ENCODE measurements around the gene THBS4. TPM values are rescaled to one million over a fixed set of nuclear protein-coding genes. Genes with fewer than 3 reads are reported as not detected.

Gene THBS4
- total and polyA plus RNA-seq, 10 of the 15 experiments (the other 5 are each of a cell fraction or from before 2014, with no cell fraction given): 0.31 to 1.7 (median 0.75) TPM

DNA sequence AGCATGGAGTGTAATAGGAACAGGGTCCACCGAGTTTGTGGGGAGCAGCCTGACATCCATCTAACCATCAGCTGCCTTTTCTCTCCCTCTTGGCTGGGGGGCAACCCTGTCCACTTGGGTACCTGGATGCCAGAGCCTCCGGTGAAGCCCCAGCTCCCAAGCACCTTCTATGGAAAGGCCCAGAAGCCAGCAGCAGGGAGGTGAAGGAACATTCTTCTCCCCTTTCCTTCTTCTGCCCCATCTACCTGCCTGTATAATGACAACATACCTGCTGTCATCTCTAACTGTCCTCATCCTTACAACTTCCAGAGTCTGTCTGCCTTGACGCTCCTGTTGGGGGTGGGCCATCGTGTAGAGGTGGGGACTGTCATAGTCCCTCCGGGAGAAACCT, 33.1 kb downstream of the THBS4 start:
- no peaks in the 10 kb centered on the region for H3K27me3 ChIP-seq (replicated peaks in 1 of 2; ENCODE audit: control insufficient read depth in 2 of 2, insufficient read depth in 2 of 2, low read length in 1 of 2)
- H3K36me3 ChIP-seq (ENCODE audit: control insufficient read depth in 2 of 2, insufficient read depth in 2 of 2, low read length in 1 of 2): no peaks in the 10 kb centered on the region
- no peaks in the 10 kb centered on the region for H4K20me1 ChIP-seq (ENCODE audit: control insufficient read depth, insufficient read depth)
- H3K27ac ChIP-seq (ENCODE audit: control insufficient read depth, insufficient read depth): no peak overlapping the region
- H3K9me3 ChIP-seq (replicated peaks; ENCODE audit: control insufficient read depth, insufficient read depth, low read length): no peaks in the 10 kb centered on the region
- no peak for ATAC-seq
- no peak overlapping the region for H3K4me3 ChIP-seq
- CTCF ChIA-PET: interaction anchor here (1.6 kb wide), 1 partner anchor 15 kb away, joined by 7 read pairs; no protein-coding TSS in a partner anchor
- TF ChIP-seq ETV6 (conservative IDR thresholded peaks at IDR 0.05 in 1 of 2, IDR thresholded peaks at IDR 0.05 in 1 of 2; ENCODE audit: borderline replicate concordance in 1 of 2, low read depth in 1 of 2) (no peak), MYC (IDR thresholded peaks at IDR 0.05; ENCODE audit: insufficient read depth, insufficient read length, insufficient replicate concordance, low read length, severe bottlenecking) (no peak), ZNF274 (IDR thresholded peaks at IDR 0.05; ENCODE audit: insufficient read depth, insufficient read length) (no peak), POU2F2 (IDR thresholded peaks at IDR 0.05; ENCODE audit: borderline replicate concordance, low read depth, low read length) (no peak), TBL1XR1 (IDR thresholded peaks at IDR 0.05; ENCODE audit: low read depth, low read length) (no peak), KDM1A (IDR thresholded peaks at IDR 0.05; ENCODE audit: borderline replicate concordance) (no peak), RAD51 (IDR thresholded peaks at IDR 0.05) (no peak), ZBED1 (IDR thresholded peaks at IDR 0.05; ENCODE audit: borderline replicate concordance) (no peak), ZBTB33 (IDR thresholded peaks at IDR 0.05) (no peak)
- TF ChIP-seq, protein P1, sequence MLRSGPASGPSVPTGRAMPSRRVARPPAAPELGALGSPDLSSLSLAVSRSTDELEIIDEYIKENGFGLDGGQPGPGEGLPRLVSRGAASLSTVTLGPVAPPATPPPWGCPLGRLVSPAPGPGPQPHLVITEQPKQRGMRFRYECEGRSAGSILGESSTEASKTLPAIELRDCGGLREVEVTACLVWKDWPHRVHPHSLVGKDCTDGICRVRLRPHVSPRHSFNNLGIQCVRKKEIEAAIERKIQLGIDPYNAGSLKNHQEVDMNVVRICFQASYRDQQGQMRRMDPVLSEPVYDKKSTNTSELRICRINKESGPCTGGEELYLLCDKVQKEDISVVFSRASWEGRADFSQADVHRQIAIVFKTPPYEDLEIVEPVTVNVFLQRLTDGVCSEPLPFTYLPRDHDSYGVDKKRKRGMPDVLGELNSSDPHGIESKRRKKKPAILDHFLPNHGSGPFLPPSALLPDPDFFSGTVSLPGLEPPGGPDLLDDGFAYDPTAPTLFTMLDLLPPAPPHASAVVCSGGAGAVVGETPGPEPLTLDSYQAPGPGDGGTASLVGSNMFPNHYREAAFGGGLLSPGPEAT (IDR thresholded peaks at IDR 0.05; ENCODE audit: low read depth): no peak
- in situ Hi-C loops (cut with MboI): no loop called here
- H3K4me1 ChIP-seq (ENCODE audit: control insufficient read depth, insufficient read depth, low read length): peaks cover 12% of the 10 kb centered on the region
- FAIRE-seq: no peak
- H2AFZ ChIP-seq (ENCODE audit: control insufficient read depth, low read depth, low read length): no peak overlapping the region
- no peak for DNase-seq (ENCODE audit: low read depth, low spot score)
- no peaks in the 10 kb centered on the region for H3K79me2 ChIP-seq (ENCODE audit: control insufficient read depth, insufficient read depth, low read length)
- SMC1A ChIA-PET (ENCODE audit: uncharacterized antibody, unreplicated experiment): interaction anchor here (1.1 to 1.2 kb wide), 2 partner anchors 22 to 23 kb away, joined by 3 read pairs; no protein-coding TSS in a partner anchor
- no peak overlapping the region for H3K4me2 ChIP-seq (ENCODE audit: control insufficient read depth, insufficient read depth)
- RAD21 ChIA-PET (ENCODE audit: unreplicated experiment): no interaction called here
- 77% methylated on average over 5 of the region's 5 CpGs for WGBS (ENCODE audit: insufficient coverage, insufficient replicate concordance, low lambda C conversion rate, missing lambda C conversion rate)
- BruUV-seq (replicated peaks): no TSS peak
- intact Hi-C loops (cut with micrococcal nuclease; ENCODE audit: unreplicated experiment): no loop called here
- no peak overlapping the region for H3K9ac ChIP-seq (ENCODE audit: control insufficient read depth, insufficient read depth, low read length)
- POLR2A ChIA-PET: no interaction called here

Measured in GM12878 (cell line).